K562 (cell line): ENCODE measurements around the gene LRRTM3. TPM values are rescaled to one million over a fixed set of nuclear protein-coding genes. Genes with fewer than 3 reads are reported as not detected.

Experiments used
- ATAC-seq: fragments of 200-7000 bp; cut with Tn5 transposase; 3 replicates; pipeline ENCODE4 v1.9.1; 2020; ENCODE audit warnings: moderate library complexity
- BruUV-seq: library from RNA; stranded (reverse); fragments of 400-500 nt; replicated peaks from 2 replicates; lab custom pipeline; 2021; lab: Mats Ljungman, UMichigan
- CTCF ChIA-PET: fragments of 300-600 bp; formaldehyde crosslinking; extraction: SDS; loops from one replicate; lab custom pipeline; 2021; ENCODE audit warnings: low intra/inter-chr PET ratio; lab: Yijun Ruan, JAX
- POLR2A ChIA-PET: fragments of 300-600, 350-650 bp; sonication (Branson Sonifier 250); formaldehyde crosslinking; extraction: SDS; loops from one replicate; lab custom pipeline; 2021; ENCODE audit warnings: antibody characterized with exemption, inconsistent platforms; lab: Yijun Ruan, JAX
- DNase-seq, 4 experiments: peaks; one replicate each; pipeline versions ENCODE4 v3.0.0 to v3.0.0-alpha.2; 2011 to 2018; ENCODE audit warnings: low spot score in 3 of 4, mixed read lengths in 3 of 4; ENCODE audit errors: extremely low read depth in 1 of 4
- FAIRE-seq: peaks from 2 replicates; lab custom pipeline; 2011; peaks lifted over from hg19 to GRCh38; lab: Jason Lieb, UNC
- H2AFZ ChIP-seq: 2 replicates; pipeline ENCODE4 v1.6.0; 2011; ENCODE audit warnings: low read depth, low read length, control low read depth, inconsistent platforms
- H3K27ac ChIP-seq: fragments of 200-600 bp; 3 replicates; pipeline ENCODE4 v1.8.0; 2011; ENCODE audit warnings: low read depth, mild to moderate bottlenecking, control low read depth, inconsistent platforms, low read length, moderate library complexity, mixed read lengths; ENCODE audit errors: extremely low read depth
- H3K27me3 ChIP-seq, 2 experiments: fragments of 300-600 bp in 1 of 2; 2 replicates in 1 of 2; 3 replicates in 1 of 2; pipeline versions ENCODE4 v1.6.0 to v1.8.0; 2011; ENCODE audit warnings: inconsistent platforms in 2 of 2, low read length in 2 of 2, mild to moderate bottlenecking in 1 of 2, mixed read lengths in 1 of 2, moderate library complexity in 1 of 2; ENCODE audit not compliant: control insufficient read depth in 2 of 2, insufficient read depth in 2 of 2
- H3K36me3 ChIP-seq: fragments of 300-600 bp; 3 replicates; pipeline ENCODE4 v1.8.0; 2011; ENCODE audit warnings: mild to moderate bottlenecking, low read length, inconsistent platforms; ENCODE audit not compliant: control insufficient read depth, insufficient read depth
- H3K4me1 ChIP-seq, 2 experiments: fragments of 200-600 bp in 1 of 2; replicated peaks in 1 of 2; 2 replicates in 1 of 2; 3 replicates in 1 of 2; pipeline versions ENCODE4 v1.5.1 to v1.8.0; 2011; ENCODE audit warnings: inconsistent platforms in 2 of 2, low read length in 2 of 2, mild to moderate bottlenecking in 1 of 2, mixed read lengths in 1 of 2, moderate library complexity in 1 of 2; ENCODE audit not compliant: control insufficient read depth in 2 of 2, insufficient read depth in 2 of 2
- H3K4me2 ChIP-seq: 2 replicates; pipeline ENCODE4 v1.6.1; 2011; ENCODE audit warnings: low read length, control low read depth, inconsistent platforms, mixed read lengths; ENCODE audit not compliant: insufficient read depth
- H3K4me3 ChIP-seq: fragments of 200-600 bp; sonication (generic), shearing (Covaris generic); 2 replicates; pipeline ENCODE4 v1.5.1; 2016; ENCODE audit warnings: control low read depth, inconsistent platforms
- H3K79me2 ChIP-seq: fragments of 200-600 bp; 3 replicates; pipeline ENCODE4 v1.8.0; 2011; ENCODE audit warnings: low read length, inconsistent platforms; ENCODE audit not compliant: control insufficient read depth, insufficient read depth
- H3K9ac ChIP-seq, 2 experiments: 2 replicates each; pipeline versions ENCODE4 v1.6.0 to v1.6.1; 2011; ENCODE audit warnings: low read depth in 2 of 2, low read length in 2 of 2, control low read depth in 1 of 2, inconsistent platforms in 1 of 2, mild to moderate bottlenecking in 1 of 2, mixed read lengths in 1 of 2; ENCODE audit not compliant: insufficient read depth in 1 of 2
- H3K9me1 ChIP-seq: one replicate; pipeline ENCODE4 v1.6.0; 2011; ENCODE audit warnings: inconsistent platforms, mild to moderate bottlenecking, low read length, moderate library complexity; ENCODE audit not compliant: control insufficient read depth, insufficient read depth
- H3K9me3 ChIP-seq: replicated peaks from 2 replicates; pipeline ENCODE4 v1.5.1; 2011; ENCODE audit warnings: low read depth, low read length, inconsistent platforms; ENCODE audit not compliant: control insufficient read depth, insufficient read depth
- H4K20me1 ChIP-seq: replicated peaks from 2 replicates; pipeline ENCODE4 v1.6.1; 2011; ENCODE audit warnings: low read length, inconsistent platforms, mixed read lengths; ENCODE audit not compliant: control insufficient read depth, insufficient read depth
- CBFA2T3 ChIP-seq: fragments of 450-650 bp; IDR thresholded peaks from 2 replicates; pipeline ENCODE4 v1.6.1; 2017
- CTCF ChIP-seq, 3 experiments: IDR thresholded peaks in 2 of 3; conservative IDR thresholded peaks in 1 of 3; 2 replicates each; pipeline ENCODE4 v1.5.1; 2011 to 2012; ENCODE audit warnings: low read length in 3 of 3, mild to moderate bottlenecking in 3 of 3, control low read depth in 2 of 3, improper control_type of control experiment in 1 of 3, inconsistent platforms in 1 of 3, low read depth in 1 of 3, mixed read lengths in 1 of 3, moderate library complexity in 1 of 3; ENCODE audit not compliant: insufficient read depth in 2 of 3
- MTA1 ChIP-seq: fragments of 450-650 bp; IDR thresholded peaks from 2 replicates; pipeline ENCODE4 v1.6.1; 2017; ENCODE audit warnings: borderline replicate concordance
- MTA2 ChIP-seq: fragments of 450-650 bp; IDR thresholded peaks from 2 replicates; pipeline ENCODE4 v1.6.1; 2016; ENCODE audit warnings: low read depth
- SAFB ChIP-seq: fragments of 200-400 bp; formaldehyde crosslinking; IDR thresholded peaks from 2 replicates; pipeline ENCODE4 v1.6.1; 2017; ENCODE audit warnings: low read depth, low read length, borderline replicate concordance
- TCFL5 ChIP-seq: fragments of 250-450 bp; sonication (Bioruptor Pico); conservative IDR thresholded peaks from 2 replicates; pipeline ENCODE4 v1.6.1; 2021; ENCODE audit warnings: mild to moderate bottlenecking, moderate library complexity, matching md5 sums
- TRIM24 ChIP-seq, 2 experiments: fragments of 450-650 bp; IDR thresholded peaks; 2 replicates each; pipeline ENCODE4 v1.6.1; 2016
- WGBS: fragments of 100-300 bp; shearing (Covaris generic); methylation state at CpG from one replicate; pipeline ENCODE4 v1.1.6; 2016; ENCODE audit warnings: low coverage, mixed read lengths; ENCODE audit not compliant: insufficient coverage; ENCODE audit errors: missing lambda C conversion rate; 5-methylcytosine and 5-hydroxymethylcytosine counted together
- in situ Hi-C: fragments of 300-500 bp; cut with MboI; formaldehyde crosslinking; loops from 4 replicates; pipeline ENCODE4 v1.15.0; 2018; ENCODE audit warnings: inconsistent platforms, mixed read lengths
- intact Hi-C: fragments of 100-400 bp; cut with micrococcal nuclease; formaldehyde crosslinking; loops from 2 replicates; pipeline ENCODE4 v1.14.2; 2022
- polyA plus RNA-seq, 8 experiments: library from polyadenylated mRNA; depleted of rRNA in 4 of 8; stranded (reverse) in 5 of 8; unstranded in 3 of 8; fragments of >200 nt; fragmentation: Nextera tagmentation in 2 of 8; fragmentation: Illumina TruSeq in 1 of 8; extraction: Ambion mirVana in 2 of 8; extraction: Trizol in 1 of 8; gene quantifications; 2 replicates each; pipeline versions ENCODE4 v1.2.1 to v1.2.3, GENCODE V29; 2011 to 2014; ENCODE audit warnings: inconsistent platforms in 1 of 8, missing spikeins in 1 of 8
- total RNA-seq, 7 experiments: library from RNA; depleted of rRNA in 6 of 7; stranded (reverse); fragments of >200 nt in 6 of 7; fragmentation: Illumina TruSeq in 2 of 7; extraction: Trizol in 2 of 7; gene quantifications; 2 replicates each; pipeline versions ENCODE4 v1.2.1 to v1.2.3, GENCODE V29; 2011 to 2021; ENCODE audit warnings: low replicate concordance in 1 of 7
- TF ChIP-seq, protein P1 (sequence below): fragments of 250-450 bp; sonication (Bioruptor Pico); IDR thresholded peaks from 2 replicates; pipeline ENCODE4 v1.8.0; 2022; ENCODE audit warnings: moderate library complexity, mild to moderate bottlenecking, inconsistent platforms
- TF ChIP-seq, protein P2 (sequence below): sonication (generic); formaldehyde crosslinking; IDR thresholded peaks from 2 replicates; pipeline ENCODE4 v1.8.1; 2022; ENCODE audit warnings: missing genetic modification reagents
- TF ChIP-seq, protein P3 (sequence below), 2 experiments: fragments of 450-650 bp; conservative IDR thresholded peaks; 2 replicates each; pipeline ENCODE4 v1.6.1; 2017; ENCODE audit warnings: mild to moderate bottlenecking in 2 of 2, moderate library complexity in 2 of 2

The LRRTM3 gene
- total and polyA plus RNA-seq, 9 of the 15 experiments (the other 6 are each of a cell fraction or from before 2014, with no cell fraction given), result not detected

DNA sequence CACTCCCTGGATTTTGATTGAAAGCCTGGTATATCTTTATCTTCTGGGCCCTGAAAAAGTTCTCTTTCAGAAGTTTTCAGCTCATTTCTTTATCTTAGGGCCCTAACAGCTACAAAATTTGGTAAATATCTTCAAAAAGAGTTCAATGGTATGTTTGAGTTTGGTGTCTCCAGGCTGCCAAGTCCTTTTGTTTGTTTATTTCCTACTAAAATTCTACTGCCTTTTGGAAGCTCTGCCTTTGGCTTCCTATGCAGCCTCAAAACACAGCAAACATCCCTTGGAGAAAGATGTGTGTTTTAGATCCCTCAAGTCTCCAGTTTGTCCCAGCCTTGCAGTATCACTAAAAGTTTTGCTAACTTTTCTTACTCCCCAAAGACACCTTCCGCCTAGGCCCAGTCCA, 146.8 kb downstream of the LRRTM3 start:
- Histone ChIP-seq H4K20me1 (no peaks in the 10 kb centered on the region), H3K9me1 (no peaks in the 10 kb centered on the region), H3K27me3 (no peaks in the 10 kb centered on the region), H3K9me3 (no peaks in the 10 kb centered on the region; the same call in 1 of the 2 replicates), H3K4me1 (no peaks in the 10 kb centered on the region), H3K4me3 (no peak overlapping the region), H3K79me2 (no peaks in the 10 kb centered on the region), H3K36me3 (no peaks in the 10 kb centered on the region), H3K27ac (no peak overlapping the region), H3K9ac (no peak overlapping the region), H2AFZ (no peak overlapping the region), H3K4me2 (no peak overlapping the region)
- ChIA-PET POLR2A (no interaction called here), CTCF (no interaction called here)
- FAIRE-seq (no peak), DNase-seq (no peak), ATAC-seq (no peak)
- intact Hi-C loops (no loop called here), in situ Hi-C loops (no loop called here)
- TF ChIP-seq TCFL5 (CRISPR knock-in tag) (no peak), CTCF (IDR thresholded peaks at IDR 0.05 in 2 of 3, conservative IDR thresholded peaks at IDR 0.05 in 1 of 3; ENCODE audit: insufficient read depth in 2 of 3, low read depth in 1 of 3, low read length in 3 of 3) (no peak), TRIM24 (IDR thresholded peaks at IDR 0.05) (no peak), MTA2 (no peak), CBFA2T3 (no peak), SAFB (no peak), MTA1 (no peak)
- TF ChIP-seq, protein P1, sequence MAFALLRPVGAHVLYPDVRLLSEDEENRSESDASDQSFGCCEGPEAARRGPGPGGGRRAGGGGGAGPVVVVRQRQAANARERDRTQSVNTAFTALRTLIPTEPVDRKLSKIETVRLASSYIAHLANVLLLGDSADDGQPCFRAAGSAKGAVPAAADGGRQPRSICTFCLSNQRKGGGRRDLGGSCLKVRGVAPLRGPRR (CRISPR knock-in tag), result no peak
- TF ChIP-seq, protein P2, sequence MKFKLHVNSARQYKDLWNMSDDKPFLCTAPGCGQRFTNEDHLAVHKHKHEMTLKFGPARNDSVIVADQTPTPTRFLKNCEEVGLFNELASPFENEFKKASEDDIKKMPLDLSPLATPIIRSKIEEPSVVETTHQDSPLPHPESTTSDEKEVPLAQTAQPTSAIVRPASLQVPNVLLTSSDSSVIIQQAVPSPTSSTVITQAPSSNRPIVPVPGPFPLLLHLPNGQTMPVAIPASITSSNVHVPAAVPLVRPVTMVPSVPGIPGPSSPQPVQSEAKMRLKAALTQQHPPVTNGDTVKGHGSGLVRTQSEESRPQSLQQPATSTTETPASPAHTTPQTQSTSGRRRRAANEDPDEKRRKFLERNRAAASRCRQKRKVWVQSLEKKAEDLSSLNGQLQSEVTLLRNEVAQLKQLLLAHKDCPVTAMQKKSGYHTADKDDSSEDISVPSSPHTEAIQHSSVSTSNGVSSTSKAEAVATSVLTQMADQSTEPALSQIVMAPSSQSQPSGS (CRISPR knock-in tag), result no peak
- TF ChIP-seq, protein P3, sequence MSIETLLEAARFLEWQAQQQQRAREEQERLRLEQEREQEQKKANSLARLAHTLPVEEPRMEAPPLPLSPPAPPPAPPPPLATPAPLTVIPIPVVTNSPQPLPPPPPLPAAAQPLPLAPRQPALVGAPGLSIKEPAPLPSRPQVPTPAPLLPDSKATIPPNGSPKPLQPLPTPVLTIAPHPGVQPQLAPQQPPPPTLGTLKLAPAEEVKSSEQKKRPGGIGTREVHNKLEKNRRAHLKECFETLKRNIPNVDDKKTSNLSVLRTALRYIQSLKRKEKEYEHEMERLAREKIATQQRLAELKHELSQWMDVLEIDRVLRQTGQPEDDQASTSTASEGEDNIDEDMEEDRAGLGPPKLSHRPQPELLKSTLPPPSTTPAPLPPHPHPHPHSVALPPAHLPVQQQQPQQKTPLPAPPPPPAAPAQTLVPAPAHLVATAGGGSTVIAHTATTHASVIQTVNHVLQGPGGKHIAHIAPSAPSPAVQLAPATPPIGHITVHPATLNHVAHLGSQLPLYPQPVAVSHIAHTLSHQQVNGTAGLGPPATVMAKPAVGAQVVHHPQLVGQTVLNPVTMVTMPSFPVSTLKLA (conservative IDR thresholded peaks at IDR 0.05), result no peak
- no TSS peak for BruUV-seq
- 0% methylated on average over 1 of the region's 1 CpG for WGBS
